ENCODE results near the gene CPZ.
A peak's percentile ranks its signal among the peaks of the same experiment; 100 is the strongest.

The CPZ gene

GRCh38 chr4:8583655-8584025 lies 8.9 kb upstream of the CPZ start:
- Histone ChIP-seq H3K36me3 (ENCODE audit: control insufficient read depth in 2 of 2, insufficient read depth in 1 of 2, low read length in 2 of 2) (no peaks in the 10 kb centered on the region), H3K4me1 (ENCODE audit: control insufficient read depth, insufficient read depth, low read length) (no peaks in the 10 kb centered on the region), H3K9me3 (ENCODE audit: control insufficient read depth, insufficient read depth, low read depth, low read length) (no peaks in the 10 kb centered on the region), H3K4me3 (ENCODE audit: low read depth, low read length) (no peak overlapping the region), H3K27ac (ENCODE audit: extremely low read depth, low read depth, low read length) (no peak overlapping the region)
- POLR2A ChIA-PET, result no interaction called here
- CTCF ChIA-PET, result interaction anchor here (0.8 to 1.2 kb wide), 2 partner anchors 35 to 109 kb away, joined by 3 to 4 read pairs; no protein-coding TSS in a partner anchor
- TF ChIP-seq FEZF1 (tag by site-specific recombination; IDR thresholded peaks at IDR 0.05) (no peak), ZNF202 (tag by site-specific recombination; IDR thresholded peaks at IDR 0.05; ENCODE audit: borderline replicate concordance) (no peak), ZNF626 (tag by site-specific recombination; IDR thresholded peaks at IDR 0.05) (no peak), ZNF704 (tag by site-specific recombination; IDR thresholded peaks at IDR 0.05) (no peak)

GRCh38 chr4:8585186-8585585 lies 7.4 kb upstream of the CPZ start:
- CTCF ChIA-PET, result no interaction called here
- Histone ChIP-seq H3K9me3 (ENCODE audit: control insufficient read depth, insufficient read depth, low read depth, low read length) (no peaks in the 10 kb centered on the region), H3K4me3 (ENCODE audit: low read depth, low read length) (no peak overlapping the region), H3K36me3 (ENCODE audit: control insufficient read depth in 2 of 2, insufficient read depth in 1 of 2, low read length in 2 of 2) (no peaks in the 10 kb centered on the region), H3K27ac (ENCODE audit: extremely low read depth, low read depth, low read length) (no peak overlapping the region), H3K4me1 (ENCODE audit: control insufficient read depth, insufficient read depth, low read length) (no peaks in the 10 kb centered on the region)
- POLR2A ChIA-PET, result no interaction called here
- TF ChIP-seq ZNF707 (tag by site-specific recombination; IDR thresholded peaks at IDR 0.05) (no peak), ZNF791 (tag by site-specific recombination; IDR thresholded peaks at IDR 0.05) (no peak), REPIN1 (tag by site-specific recombination; IDR thresholded peaks at IDR 0.05; ENCODE audit: low read depth) (no peak), ATF2 (tag by site-specific recombination; IDR thresholded peaks at IDR 0.05; ENCODE audit: low read depth) (no peak), GLIS2 (tag by site-specific recombination; IDR thresholded peaks at IDR 0.05) (no peak), ZNF785 (tag by site-specific recombination; IDR thresholded peaks at IDR 0.05) (no peak), ZNF2 (tag by site-specific recombination; IDR thresholded peaks at IDR 0.05) (no peak), BCL6B (tag by site-specific recombination; IDR thresholded peaks at IDR 0.05) (no peak), BCL11A (tag by site-specific recombination; IDR thresholded peaks at IDR 0.05; ENCODE audit: low read depth) (no peak), ZNF513 (tag by site-specific recombination; IDR thresholded peaks at IDR 0.05) (no peak), HOXA7 (CRISPR knock-in tag; IDR thresholded peaks at IDR 0.05; ENCODE audit: borderline replicate concordance) (no peak)

GRCh38 chr4:8585721-8586212 lies 6.8 kb upstream of the CPZ start:
- no peak overlapping the region for H3K4me3 ChIP-seq (ENCODE audit: low read depth, low read length)
- H3K36me3 ChIP-seq (ENCODE audit: control insufficient read depth in 2 of 2, insufficient read depth in 1 of 2, low read length in 2 of 2), result no peaks in the 10 kb centered on the region
- ChIA-PET CTCF (interaction anchor here (1.1 to 1.5 kb wide), 2 partner anchors 8 to 118 kb away, joined by 4 to 8 read pairs; no protein-coding TSS in a partner anchor), POLR2A (no interaction called here)
- no peaks in the 10 kb centered on the region for H3K4me1 ChIP-seq (ENCODE audit: control insufficient read depth, insufficient read depth, low read length)
- TF ChIP-seq GLIS1 (tag by site-specific recombination; IDR thresholded peaks at IDR 0.05) (peak; percentile 80), PBX3 (CRISPR knock-in tag; IDR thresholded peaks at IDR 0.05) (no peak)
- H3K9me3 ChIP-seq (ENCODE audit: control insufficient read depth, insufficient read depth, low read depth, low read length), result no peaks in the 10 kb centered on the region
- H3K27ac ChIP-seq (ENCODE audit: extremely low read depth, low read depth, low read length), result no peak overlapping the region

Measured in HEK293 (cell line).